ENCODE data around the gene TRIM15. TPM values are rescaled to one million over a fixed set of nuclear protein-coding genes. Genes with fewer than 3 reads are reported as not detected.

TRIM15 gene
- total and polyA plus RNA-seq, 10 of the 15 experiments (the other 5 are each of a cell fraction or from before 2014, with no cell fraction given): 0.29 TPM; not detected in 9

DNA sequence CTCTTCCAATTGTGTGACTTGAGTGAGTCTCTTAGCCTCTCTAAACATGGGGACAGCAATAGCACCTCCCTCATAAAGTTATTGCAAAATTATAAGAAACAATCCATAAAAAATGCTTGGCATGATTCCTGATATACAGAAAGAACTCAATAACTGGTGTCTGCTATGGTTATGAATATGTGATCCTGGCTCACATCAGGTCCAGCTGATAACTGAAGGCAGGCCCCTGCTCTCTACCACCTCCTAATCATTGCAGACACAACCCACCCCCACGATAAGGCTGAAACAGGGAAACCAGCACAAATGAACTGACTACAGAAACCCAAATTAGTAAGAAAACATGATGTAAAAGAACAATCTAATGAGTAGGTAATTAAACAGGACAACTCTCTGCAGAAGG is 5.4 kb downstream of the TRIM15 start:
- 0% methylated on average over 1 of the region's 1 CpG for WGBS (ENCODE audit: insufficient coverage, insufficient replicate concordance, low lambda C conversion rate, missing lambda C conversion rate)

More for the DNA sequence above, 5.4 kb downstream of the TRIM15 start:
- H4K20me1 ChIP-seq (ENCODE audit: control insufficient read depth, insufficient read depth): no peaks in the 10 kb centered on the region
- ChIA-PET RAD21 (ENCODE audit: unreplicated experiment) (interaction anchor here (1.0 to 2.4 kb wide), 4 partner anchors 36 to 66 kb away, joined by 3 to 38 read pairs (median 4); no protein-coding TSS in a partner anchor), CTCF (interaction anchor here (1.0 to 4.1 kb wide), 7 partner anchors 21 to 429 kb away, joined by 3 to 46 read pairs (median 3); no protein-coding TSS in a partner anchor), POLR2A (no interaction called here), SMC1A (ENCODE audit: uncharacterized antibody, unreplicated experiment) (interaction anchor here (0.8 to 3.7 kb wide), 5 partner anchors 33 to 92 kb away, joined by 4 to 34 read pairs (median 4); partner anchors contain the start of gene TRIM40)
- no peak overlapping the region for H3K9ac ChIP-seq (ENCODE audit: control insufficient read depth, insufficient read depth, low read length)
- in situ Hi-C loops (cut with MboI): no loop called here
- no peak for ATAC-seq
- peaks cover 8 to 20% of the 10 kb centered on the region in 2 experiments for H3K27me3 ChIP-seq (replicated peaks in 1 of 2; ENCODE audit: control insufficient read depth in 2 of 2, insufficient read depth in 2 of 2, low read length in 1 of 2)
- no peak overlapping the region for H3K27ac ChIP-seq (ENCODE audit: control insufficient read depth, insufficient read depth)
- no peak overlapping the region for H3K4me3 ChIP-seq
- intact Hi-C loops (cut with micrococcal nuclease; ENCODE audit: unreplicated experiment): no loop called here
- no peaks in the 10 kb centered on the region for H3K79me2 ChIP-seq (ENCODE audit: control insufficient read depth, insufficient read depth, low read length)
- no peak for FAIRE-seq
- no peaks in the 10 kb centered on the region for H3K36me3 ChIP-seq (ENCODE audit: control insufficient read depth in 2 of 2, insufficient read depth in 2 of 2, low read length in 1 of 2)
- no peak overlapping the region for H3K4me2 ChIP-seq (ENCODE audit: control insufficient read depth, insufficient read depth)
- H3K9me3 ChIP-seq (replicated peaks; ENCODE audit: control insufficient read depth, insufficient read depth, low read length): no peaks in the 10 kb centered on the region
- TF ChIP-seq RELA (IDR thresholded peaks at IDR 0.05; ENCODE audit: borderline replicate concordance, partially characterized antibody): no peak
- TF ChIP-seq MEF2A (IDR thresholded peaks at IDR 0.05; ENCODE audit: insufficient read depth, low read depth, low read length): no peak
- TF ChIP-seq CHD1 (IDR thresholded peaks at IDR 0.05; ENCODE audit: low read depth, low read length): no peak
- no peak for TF ChIP-seq BHLHE40 (IDR thresholded peaks at IDR 0.05; ENCODE audit: borderline replicate concordance in 1 of 2, low read depth in 2 of 2, low read length in 1 of 2)
- TF ChIP-seq, protein P1, sequence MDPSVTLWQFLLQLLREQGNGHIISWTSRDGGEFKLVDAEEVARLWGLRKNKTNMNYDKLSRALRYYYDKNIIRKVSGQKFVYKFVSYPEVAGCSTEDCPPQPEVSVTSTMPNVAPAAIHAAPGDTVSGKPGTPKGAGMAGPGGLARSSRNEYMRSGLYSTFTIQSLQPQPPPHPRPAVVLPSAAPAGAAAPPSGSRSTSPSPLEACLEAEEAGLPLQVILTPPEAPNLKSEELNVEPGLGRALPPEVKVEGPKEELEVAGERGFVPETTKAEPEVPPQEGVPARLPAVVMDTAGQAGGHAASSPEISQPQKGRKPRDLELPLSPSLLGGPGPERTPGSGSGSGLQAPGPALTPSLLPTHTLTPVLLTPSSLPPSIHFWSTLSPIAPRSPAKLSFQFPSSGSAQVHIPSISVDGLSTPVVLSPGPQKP (IDR thresholded peaks at IDR 0.05; ENCODE audit: low read depth, low read length): no peak
- TF ChIP-seq TCF12 (IDR thresholded peaks at IDR 0.05; ENCODE audit: low read depth, low read length): no peak
- TF ChIP-seq, protein P2, sequence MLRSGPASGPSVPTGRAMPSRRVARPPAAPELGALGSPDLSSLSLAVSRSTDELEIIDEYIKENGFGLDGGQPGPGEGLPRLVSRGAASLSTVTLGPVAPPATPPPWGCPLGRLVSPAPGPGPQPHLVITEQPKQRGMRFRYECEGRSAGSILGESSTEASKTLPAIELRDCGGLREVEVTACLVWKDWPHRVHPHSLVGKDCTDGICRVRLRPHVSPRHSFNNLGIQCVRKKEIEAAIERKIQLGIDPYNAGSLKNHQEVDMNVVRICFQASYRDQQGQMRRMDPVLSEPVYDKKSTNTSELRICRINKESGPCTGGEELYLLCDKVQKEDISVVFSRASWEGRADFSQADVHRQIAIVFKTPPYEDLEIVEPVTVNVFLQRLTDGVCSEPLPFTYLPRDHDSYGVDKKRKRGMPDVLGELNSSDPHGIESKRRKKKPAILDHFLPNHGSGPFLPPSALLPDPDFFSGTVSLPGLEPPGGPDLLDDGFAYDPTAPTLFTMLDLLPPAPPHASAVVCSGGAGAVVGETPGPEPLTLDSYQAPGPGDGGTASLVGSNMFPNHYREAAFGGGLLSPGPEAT (IDR thresholded peaks at IDR 0.05; ENCODE audit: low read depth): no peak
- BruUV-seq (replicated peaks): no TSS peak
- H3K4me1 ChIP-seq (ENCODE audit: control insufficient read depth, insufficient read depth, low read length): no peaks in the 10 kb centered on the region
- H2AFZ ChIP-seq (ENCODE audit: control insufficient read depth, low read depth, low read length): no peak overlapping the region
- no peak for DNase-seq (ENCODE audit: low read depth, low spot score)

Measured in GM12878 (cell line).